SU-DHL-6 (cell line): ENCODE measurements around the gene YPEL1.

Experiments
- H2AFZ ChIP-seq: fragments of 200-600 bp; sonication (generic); 2 replicates; pipeline ENCODE4 v1.6.1; 2014; ENCODE audit warnings: low read depth, mild to moderate bottlenecking, moderate library complexity, mixed read lengths, antibody characterized with exemption, low read length; ENCODE audit not compliant: severe bottlenecking
- H3F3A ChIP-seq: fragments of 200-600 bp; shearing (Covaris generic); 2 replicates; pipeline ENCODE4 v1.6.0; 2016; ENCODE audit warnings: antibody characterized with exemption, mild to moderate bottlenecking; ENCODE audit not compliant: insufficient read depth
- H3K27ac ChIP-seq: fragments of 200-600 bp; sonication (generic); 2 replicates; pipeline ENCODE4 v1.5.1; 2016; ENCODE audit warnings: low read depth, mild to moderate bottlenecking, low read length, moderate library complexity, mixed read lengths
- H3K27me3 ChIP-seq: fragments of 200-600 bp; sonication (generic), shearing (Covaris generic); 2 replicates; pipeline ENCODE4 v1.6.0; 2014; ENCODE audit warnings: mild to moderate bottlenecking, low read length
- H3K36me3 ChIP-seq: fragments of 200-600 bp; sonication (generic); 2 replicates; pipeline ENCODE4 v1.6.1; 2014; ENCODE audit warnings: mild to moderate bottlenecking, low read length, mixed read lengths
- H3K4me2 ChIP-seq: fragments of 300-600, 200-600 bp; shearing (Covaris generic), sonication (generic); 2 replicates; pipeline ENCODE4 v1.6.0; 2014; ENCODE audit warnings: low read length, low read depth, mild to moderate bottlenecking; ENCODE audit not compliant: poor library complexity, severe bottlenecking
- H3K4me3 ChIP-seq: fragments of 200-600 bp; sonication (generic); 2 replicates; pipeline ENCODE4 v1.5.1; 2014; ENCODE audit warnings: antibody characterized with exemption, low read length, mild to moderate bottlenecking, mixed read lengths; ENCODE audit not compliant: insufficient read depth, poor library complexity, severe bottlenecking
- H3K79me2 ChIP-seq: fragments of 200-600 bp; sonication (generic); 2 replicates; pipeline ENCODE4 v1.6.1; 2014; ENCODE audit warnings: mild to moderate bottlenecking, low read length, moderate library complexity; ENCODE audit not compliant: insufficient read depth
- H3K9ac ChIP-seq: fragments of 200-600 bp; sonication (generic); 2 replicates; pipeline ENCODE4 v1.7.0; 2014; ENCODE audit warnings: mild to moderate bottlenecking, low read length
- H3K9me2 ChIP-seq: fragments of 200-600 bp; sonication (generic); replicated peaks from 2 replicates; pipeline ENCODE4 v1.6.1; 2014; ENCODE audit warnings: low read length; ENCODE audit not compliant: insufficient read depth
- H3K9me3 ChIP-seq: fragments of 200-600 bp; sonication (generic); 2 replicates; pipeline ENCODE4 v1.6.1; 2014; ENCODE audit warnings: low read length, mixed read lengths; ENCODE audit not compliant: insufficient read depth
- H4K20me1 ChIP-seq: fragments of 200-600 bp; sonication (generic); 2 replicates; pipeline ENCODE4 v1.6.1; 2014; ENCODE audit warnings: low read depth, mild to moderate bottlenecking, antibody characterized with exemption, low read length, moderate library complexity, mixed read lengths
- EZH2phosphoT487 ChIP-seq: fragments of 200-600 bp; sonication (generic), shearing (Covaris generic); conservative IDR thresholded peaks from 2 replicates; pipeline ENCODE4 v1.6.1; 2018; ENCODE audit warnings: mild to moderate bottlenecking, antibody characterized with exemption, low read length, moderate library complexity, mixed read lengths
- TF ChIP-seq, protein P1 (sequence below): fragments of 200-600 bp; sonication (generic); IDR thresholded peaks from one replicate; pipeline ENCODE4 v1.5.1; 2017; ENCODE audit warnings: antibody characterized with exemption, mild to moderate bottlenecking, low read length, moderate library complexity; ENCODE audit not compliant: insufficient read depth, poor library complexity, severe bottlenecking

Gene YPEL1

GRCh38 chr22:21660904-21661303, 74.7 kb downstream of the YPEL1 start:
- Histone ChIP-seq H3K9ac (no peak overlapping the region), H3K9me2 (no peaks in the 10 kb centered on the region), H3K27me3 (no peaks in the 10 kb centered on the region), H3K36me3 (no peaks in the 10 kb centered on the region), H3K9me3 (no peaks in the 10 kb centered on the region), H3K79me2 (no peaks in the 10 kb centered on the region), H3K27ac (no peak overlapping the region), H3F3A (peaks cover 10% of the 10 kb centered on the region; the same call in 1 of the 2 replicates), H3K4me3 (no peak overlapping the region), H3K4me2 (no peak overlapping the region), H2AFZ (no peak overlapping the region), H4K20me1 (no peaks in the 10 kb centered on the region)
- no peak for TF ChIP-seq EZH2phosphoT487
- TF ChIP-seq, protein P1, sequence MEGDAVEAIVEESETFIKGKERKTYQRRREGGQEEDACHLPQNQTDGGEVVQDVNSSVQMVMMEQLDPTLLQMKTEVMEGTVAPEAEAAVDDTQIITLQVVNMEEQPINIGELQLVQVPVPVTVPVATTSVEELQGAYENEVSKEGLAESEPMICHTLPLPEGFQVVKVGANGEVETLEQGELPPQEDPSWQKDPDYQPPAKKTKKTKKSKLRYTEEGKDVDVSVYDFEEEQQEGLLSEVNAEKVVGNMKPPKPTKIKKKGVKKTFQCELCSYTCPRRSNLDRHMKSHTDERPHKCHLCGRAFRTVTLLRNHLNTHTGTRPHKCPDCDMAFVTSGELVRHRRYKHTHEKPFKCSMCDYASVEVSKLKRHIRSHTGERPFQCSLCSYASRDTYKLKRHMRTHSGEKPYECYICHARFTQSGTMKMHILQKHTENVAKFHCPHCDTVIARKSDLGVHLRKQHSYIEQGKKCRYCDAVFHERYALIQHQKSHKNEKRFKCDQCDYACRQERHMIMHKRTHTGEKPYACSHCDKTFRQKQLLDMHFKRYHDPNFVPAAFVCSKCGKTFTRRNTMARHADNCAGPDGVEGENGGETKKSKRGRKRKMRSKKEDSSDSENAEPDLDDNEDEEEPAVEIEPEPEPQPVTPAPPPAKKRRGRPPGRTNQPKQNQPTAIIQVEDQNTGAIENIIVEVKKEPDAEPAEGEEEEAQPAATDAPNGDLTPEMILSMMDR = no peak

DNA sequence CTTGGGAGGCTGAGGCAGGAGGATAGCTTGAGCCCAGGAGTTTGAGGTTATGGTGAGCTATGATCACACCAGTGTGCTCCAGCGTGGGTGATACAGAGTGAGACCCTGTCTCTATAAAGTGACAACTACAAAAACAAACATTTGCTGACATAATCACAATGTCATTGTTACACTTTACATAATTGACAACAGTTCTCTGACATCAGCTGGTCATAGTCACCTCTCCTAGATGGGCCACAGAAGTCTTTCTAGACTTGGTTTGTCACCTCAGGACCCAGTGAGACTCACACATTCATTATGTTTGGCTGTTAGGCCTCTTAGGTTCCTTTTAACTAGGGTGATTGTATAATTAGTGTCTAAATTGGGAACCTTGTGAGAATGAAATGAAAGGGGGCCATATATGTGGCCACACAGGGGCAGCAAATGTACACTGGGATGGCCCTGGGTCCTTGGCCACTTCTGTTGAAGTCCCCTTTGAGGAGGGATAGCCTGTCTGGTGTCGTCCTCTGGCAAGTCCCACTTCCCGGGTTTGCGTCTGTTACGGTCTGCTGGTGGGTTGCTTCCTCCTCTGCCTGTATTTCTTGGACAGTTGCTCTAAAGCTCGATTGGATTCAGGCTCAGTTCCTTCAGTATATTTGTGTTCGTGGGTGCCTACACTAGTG, 75.6 kb downstream of the YPEL1 start:
- Histone ChIP-seq H3K9ac (no peak overlapping the region), H3K36me3 (no peaks in the 10 kb centered on the region), H3K9me2 (no peaks in the 10 kb centered on the region), H3K9me3 (no peaks in the 10 kb centered on the region), H3K27ac (no peak overlapping the region), H3K4me2 (no peak overlapping the region), H4K20me1 (no peaks in the 10 kb centered on the region), H3K79me2 (no peaks in the 10 kb centered on the region), H2AFZ (no peak overlapping the region), H3F3A (peaks cover 10% of the 10 kb centered on the region; the same call in 1 of the 2 replicates), H3K4me3 (no peak overlapping the region), H3K27me3 (no peaks in the 10 kb centered on the region)
- TF ChIP-seq EZH2phosphoT487 = no peak
- TF ChIP-seq, protein P1 = no peak

GRCh38 chr22:21657360-21658032, 78.1 kb downstream of the YPEL1 start:
- H3K4me3 ChIP-seq = peak overlapping the region; percentile 63
- no peaks in the 10 kb centered on the region for H3K9me2 ChIP-seq
- H4K20me1 ChIP-seq = no peaks in the 10 kb centered on the region
- H3F3A ChIP-seq = peaks cover 10% of the 10 kb centered on the region; the same call in 1 of the 2 replicates
- peak overlapping the region; percentile 74 for H3K4me2 ChIP-seq
- H3K36me3 ChIP-seq = no peaks in the 10 kb centered on the region
- H3K9me3 ChIP-seq = no peaks in the 10 kb centered on the region
- peak overlapping the region; percentile 41 for H2AFZ ChIP-seq
- TF ChIP-seq, protein P1 = no peak
- TF ChIP-seq EZH2phosphoT487 = no peak
- no peaks in the 10 kb centered on the region for H3K27me3 ChIP-seq
- peak overlapping the region; percentile 74 for H3K9ac ChIP-seq
- H3K27ac ChIP-seq = peak overlapping the region; percentile 74
- no peaks in the 10 kb centered on the region for H3K79me2 ChIP-seq
